PC-3 (cell line): ENCODE data around the gene HHIPL1. TPM values are rescaled to one million over a fixed set of nuclear protein-coding genes. Genes with fewer than 3 reads are reported as not detected.

Source experiments
- ATAC-seq: fragments of 200-7000 bp; cut with Tn5 transposase; 2 replicates; pipeline ENCODE4 v1.9.1; 2020; ENCODE audit warnings: mild to moderate bottlenecking, moderate library complexity
- BruUV-seq: library from RNA; stranded (reverse); fragments of 400-500 nt; replicated peaks from 2 replicates; lab custom pipeline; 2021; lab: Mats Ljungman, UMichigan
- CTCF ChIA-PET: fragments of 300-600 bp; sonication (Branson Sonifier 250); formaldehyde crosslinking; loops from one replicate; lab custom pipeline; 2022; ENCODE audit warnings: antibody characterized with exemption; lab: Charles Lee
- POLR2A ChIA-PET: fragments of 300-600 bp; sonication (Branson Sonifier 250); formaldehyde crosslinking; loops from one replicate; lab custom pipeline; 2022; ENCODE audit warnings: antibody characterized with exemption; ENCODE audit not compliant: unreplicated experiment; lab: Charles Lee
- DNase-seq: peaks from one replicate; pipeline ENCODE4 v3.0.0-alpha.2; 2015
- H2AFZ ChIP-seq: fragments of 300-600 bp; sonication (generic); 2 replicates; pipeline ENCODE4 v1.6.0; 2016; ENCODE audit warnings: antibody characterized with exemption, low read length
- H3F3A ChIP-seq: fragments of 300-600 bp; sonication (generic); one replicate; pipeline ENCODE4 v1.6.0; 2017; ENCODE audit warnings: antibody characterized with exemption, low read length, control low read depth, mild to moderate bottlenecking; ENCODE audit not compliant: unreplicated experiment
- H3K27ac ChIP-seq: fragments of 300-600 bp; sonication (generic); 2 replicates; pipeline ENCODE4 v1.5.1; 2016; ENCODE audit warnings: mild to moderate bottlenecking, low read length
- H3K27me3 ChIP-seq: fragments of 300-600 bp; sonication (generic); 2 replicates; pipeline ENCODE4 v1.6.1; 2016; ENCODE audit warnings: low read length, mixed read lengths
- H3K36me3 ChIP-seq: fragments of 300-600 bp; sonication (generic); 2 replicates; pipeline ENCODE4 v1.6.1; 2016; ENCODE audit warnings: low read depth, mixed run types, low read length, mixed read lengths
- H3K4me1 ChIP-seq: fragments of 300-600 bp; sonication (generic); 2 replicates; pipeline ENCODE4 v1.5.1; 2016; ENCODE audit warnings: low read length; ENCODE audit not compliant: insufficient read depth
- H3K4me2 ChIP-seq: fragments of 300-600 bp; sonication (generic); 2 replicates; pipeline ENCODE4 v1.6.0; 2016; ENCODE audit warnings: low read length
- H3K4me3 ChIP-seq: fragments of 300-600 bp; sonication (generic); 2 replicates; pipeline ENCODE4 v1.5.1; 2016; ENCODE audit warnings: mild to moderate bottlenecking, low read length, mixed read lengths
- H3K79me2 ChIP-seq: fragments of 300-600 bp; sonication (generic); 2 replicates; pipeline ENCODE4 v1.6.1; 2017; ENCODE audit warnings: low read length, mixed read lengths
- H3K9ac ChIP-seq: fragments of 300-600 bp; sonication (generic); 2 replicates; pipeline ENCODE4 v1.6.0; 2016; ENCODE audit warnings: mild to moderate bottlenecking, low read length
- H3K9me2 ChIP-seq: fragments of 300-600 bp; sonication (generic); replicated peaks from 2 replicates; pipeline ENCODE4 v1.6.1; 2016; ENCODE audit warnings: mixed run types, low read length, mixed read lengths
- H3K9me3 ChIP-seq: fragments of 300-600 bp; sonication (generic); 2 replicates; pipeline ENCODE4 v1.6.1; 2016; ENCODE audit warnings: low read length, mixed read lengths
- H4K20me1 ChIP-seq: fragments of 300-600 bp; sonication (generic); 2 replicates; pipeline ENCODE4 v1.6.1; 2016; ENCODE audit warnings: low read length, mixed read lengths
- EZH2 ChIP-seq: fragments of 300-600 bp; sonication (generic); IDR thresholded peaks from one replicate; pipeline ENCODE4 v1.6.1; 2017; ENCODE audit warnings: antibody characterized with exemption, mild to moderate bottlenecking, low read length; ENCODE audit not compliant: unreplicated experiment
- EZH2phosphoT487 ChIP-seq: fragments of 300-600 bp; sonication (generic); IDR thresholded peaks from 2 replicates; pipeline ENCODE4 v1.6.1; 2018; ENCODE audit warnings: mild to moderate bottlenecking, antibody characterized with exemption, low read length, borderline replicate concordance
- intact Hi-C: fragments of 100-400 bp; cut with micrococcal nuclease; formaldehyde crosslinking; loops from 2 replicates; pipeline ENCODE4 v1.9.0; 2023
- total RNA-seq: library from RNA; depleted of rRNA; stranded (reverse); fragments of >200 nt; gene quantifications from 2 replicates; pipeline ENCODE4 v1.2.3, GENCODE V29; 2014
- TF ChIP-seq, protein P1 (sequence below): fragments of 300-600 bp; sonication (generic); conservative IDR thresholded peaks from 2 replicates; pipeline ENCODE4 v1.5.1; 2017; ENCODE audit warnings: antibody characterized with exemption, low read depth, mild to moderate bottlenecking, low read length

HHIPL1 gene
- total RNA-seq, 1 experiment from 2014 or later, result 0.84 TPM

DNA sequence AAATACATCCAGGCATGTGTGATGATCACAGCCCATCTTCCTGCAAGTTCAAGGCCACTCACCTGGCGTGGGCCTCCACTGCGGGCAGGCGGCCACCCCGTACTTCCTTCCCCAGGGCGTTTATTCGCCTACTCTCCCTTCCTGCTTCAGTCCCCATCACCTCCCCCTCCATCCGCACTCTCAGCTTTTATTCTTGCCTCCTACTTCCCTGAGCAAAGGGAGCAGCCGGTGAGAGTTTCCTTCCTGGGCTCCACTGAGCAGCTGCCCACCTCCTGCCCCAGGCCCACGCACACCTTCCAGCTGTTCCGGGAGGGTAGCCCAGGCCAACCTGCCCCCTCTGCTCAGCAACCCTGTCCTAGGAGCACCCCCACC lies 43.3 kb downstream of the HHIPL1 start:
- no peaks in the 10 kb centered on the region for H3K79me2 ChIP-seq

DNA sequence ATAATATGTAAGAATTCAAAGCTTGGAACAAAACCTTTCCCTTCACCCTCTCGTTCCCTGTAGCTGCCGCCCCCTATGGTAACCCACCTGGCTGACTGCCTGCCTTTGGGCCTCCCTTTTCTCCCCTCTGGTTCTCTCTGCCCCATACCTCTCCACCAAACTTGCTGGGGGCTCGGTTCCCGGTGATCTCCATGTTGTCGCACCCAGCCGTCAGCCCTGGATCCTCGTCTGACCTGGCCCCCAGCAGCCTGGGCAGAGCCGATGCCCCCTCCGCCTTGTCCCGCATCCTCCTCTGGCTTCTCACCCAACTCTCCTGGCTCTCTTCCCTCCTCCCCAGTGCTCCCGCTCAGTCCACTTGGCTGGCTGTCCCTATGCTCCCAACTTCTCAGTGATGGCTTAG lies 43.7 kb downstream of the HHIPL1 start:
- POLR2A ChIA-PET, result no interaction called here
- Histone ChIP-seq H3K27ac (no peak overlapping the region), H3K9me2 (no peaks in the 10 kb centered on the region), H3K9ac (no peak overlapping the region), H3K36me3 (no peaks in the 10 kb centered on the region), H3K9me3 (no peaks in the 10 kb centered on the region), H3K4me3 (no peak overlapping the region), H3K4me2 (no peak overlapping the region), H3K4me1 (peaks cover 4% of the 10 kb centered on the region; the same call in 1 of the 2 replicates), H3K27me3 (no peaks in the 10 kb centered on the region), H4K20me1 (no peaks in the 10 kb centered on the region), H2AFZ (no peak overlapping the region), H3K79me2 (no peaks in the 10 kb centered on the region), H3F3A (no peaks in the 10 kb centered on the region)
- no peak for DNase-seq
- intact Hi-C loops, result no loop called here
- no peak for ATAC-seq
- CTCF ChIA-PET, result interaction anchor here (0.6 kb wide), 1 partner anchor 107 kb away, joined by 7 read pairs; no protein-coding TSS in a partner anchor
- TF ChIP-seq EZH2 (no peak), EZH2phosphoT487 (no peak)
- TF ChIP-seq, protein P1, sequence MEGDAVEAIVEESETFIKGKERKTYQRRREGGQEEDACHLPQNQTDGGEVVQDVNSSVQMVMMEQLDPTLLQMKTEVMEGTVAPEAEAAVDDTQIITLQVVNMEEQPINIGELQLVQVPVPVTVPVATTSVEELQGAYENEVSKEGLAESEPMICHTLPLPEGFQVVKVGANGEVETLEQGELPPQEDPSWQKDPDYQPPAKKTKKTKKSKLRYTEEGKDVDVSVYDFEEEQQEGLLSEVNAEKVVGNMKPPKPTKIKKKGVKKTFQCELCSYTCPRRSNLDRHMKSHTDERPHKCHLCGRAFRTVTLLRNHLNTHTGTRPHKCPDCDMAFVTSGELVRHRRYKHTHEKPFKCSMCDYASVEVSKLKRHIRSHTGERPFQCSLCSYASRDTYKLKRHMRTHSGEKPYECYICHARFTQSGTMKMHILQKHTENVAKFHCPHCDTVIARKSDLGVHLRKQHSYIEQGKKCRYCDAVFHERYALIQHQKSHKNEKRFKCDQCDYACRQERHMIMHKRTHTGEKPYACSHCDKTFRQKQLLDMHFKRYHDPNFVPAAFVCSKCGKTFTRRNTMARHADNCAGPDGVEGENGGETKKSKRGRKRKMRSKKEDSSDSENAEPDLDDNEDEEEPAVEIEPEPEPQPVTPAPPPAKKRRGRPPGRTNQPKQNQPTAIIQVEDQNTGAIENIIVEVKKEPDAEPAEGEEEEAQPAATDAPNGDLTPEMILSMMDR, result no peak
- BruUV-seq, result no TSS peak

More for the DNA sequence above, 43.3 kb downstream of the HHIPL1 start:
- Histone ChIP-seq H3K36me3 (no peaks in the 10 kb centered on the region), H3K9me3 (no peaks in the 10 kb centered on the region), H2AFZ (no peak overlapping the region), H3K27ac (no peak overlapping the region), H3K4me2 (no peak overlapping the region), H3F3A (no peaks in the 10 kb centered on the region), H3K9ac (no peak overlapping the region), H3K4me1 (peaks cover 4% of the 10 kb centered on the region; the same call in 1 of the 2 replicates), H3K4me3 (no peak overlapping the region), H3K27me3 (no peaks in the 10 kb centered on the region), H4K20me1 (no peaks in the 10 kb centered on the region), H3K9me2 (no peaks in the 10 kb centered on the region)
- no TSS peak for BruUV-seq
- DNase-seq, result no peak
- ChIA-PET POLR2A (no interaction called here), CTCF (interaction anchor here (0.6 kb wide), 1 partner anchor 108 kb away, joined by 7 read pairs; no protein-coding TSS in a partner anchor)
- TF ChIP-seq, protein P1, result no peak
- TF ChIP-seq EZH2 (no peak), EZH2phosphoT487 (no peak)
- intact Hi-C loops, result no loop called here
- no peak for ATAC-seq
